Measurements from ENCODE around the gene RPS15.

DNA sequence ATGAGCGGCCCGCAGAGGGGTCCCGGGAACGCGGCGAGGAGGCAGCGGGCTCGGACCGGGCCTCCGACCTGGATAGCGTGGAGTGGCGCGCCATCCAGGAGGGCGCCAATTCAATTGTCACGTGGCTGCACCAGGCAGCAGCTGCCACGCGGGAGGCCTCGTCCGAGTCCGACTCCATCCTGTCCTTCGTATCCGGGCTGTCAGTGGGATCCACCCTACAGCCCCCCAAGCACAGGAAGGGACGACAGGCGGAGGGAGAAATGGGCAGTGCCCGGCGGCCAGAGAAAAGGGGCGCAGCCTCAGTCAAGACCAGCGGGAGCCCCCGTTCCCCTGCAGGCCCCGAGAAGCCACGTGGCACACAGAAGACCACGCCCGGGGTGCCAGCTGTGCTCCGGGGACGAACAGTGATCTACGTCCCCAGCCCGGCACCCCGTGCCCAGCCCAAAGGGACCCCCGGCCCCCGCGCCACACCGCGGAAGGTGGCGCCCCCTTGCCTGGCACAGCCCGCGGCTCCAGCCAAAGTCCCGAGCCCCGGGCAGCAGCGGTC, 30.2 kb downstream of the RPS15 start:
- TF ChIP-seq, protein P1, sequence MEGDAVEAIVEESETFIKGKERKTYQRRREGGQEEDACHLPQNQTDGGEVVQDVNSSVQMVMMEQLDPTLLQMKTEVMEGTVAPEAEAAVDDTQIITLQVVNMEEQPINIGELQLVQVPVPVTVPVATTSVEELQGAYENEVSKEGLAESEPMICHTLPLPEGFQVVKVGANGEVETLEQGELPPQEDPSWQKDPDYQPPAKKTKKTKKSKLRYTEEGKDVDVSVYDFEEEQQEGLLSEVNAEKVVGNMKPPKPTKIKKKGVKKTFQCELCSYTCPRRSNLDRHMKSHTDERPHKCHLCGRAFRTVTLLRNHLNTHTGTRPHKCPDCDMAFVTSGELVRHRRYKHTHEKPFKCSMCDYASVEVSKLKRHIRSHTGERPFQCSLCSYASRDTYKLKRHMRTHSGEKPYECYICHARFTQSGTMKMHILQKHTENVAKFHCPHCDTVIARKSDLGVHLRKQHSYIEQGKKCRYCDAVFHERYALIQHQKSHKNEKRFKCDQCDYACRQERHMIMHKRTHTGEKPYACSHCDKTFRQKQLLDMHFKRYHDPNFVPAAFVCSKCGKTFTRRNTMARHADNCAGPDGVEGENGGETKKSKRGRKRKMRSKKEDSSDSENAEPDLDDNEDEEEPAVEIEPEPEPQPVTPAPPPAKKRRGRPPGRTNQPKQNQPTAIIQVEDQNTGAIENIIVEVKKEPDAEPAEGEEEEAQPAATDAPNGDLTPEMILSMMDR (IDR thresholded peaks at IDR 0.05): no peak
- TF ChIP-seq POLR2A (IDR thresholded peaks at IDR 0.05): no peak

Measured in right lobe of liver (tissue), 4 donors.